Panc1 (cell line): ENCODE results near the gene RGS5.

ENCODE experiments used
- CTCF ChIP-seq: fragments of 450-650 bp; IDR thresholded peaks from 2 replicates; pipeline ENCODE4 v1.5.1; 2017; ENCODE audit warnings: mild to moderate bottlenecking
- POLR2AphosphoS5 ChIP-seq: IDR thresholded peaks from 2 replicates; pipeline ENCODE4 v1.6.1; 2012; ENCODE audit warnings: mild to moderate bottlenecking, low read depth, low read length, moderate library complexity
- SIN3A ChIP-seq: IDR thresholded peaks from 2 replicates; pipeline ENCODE4 v1.6.1; 2012; ENCODE audit warnings: low read depth, mild to moderate bottlenecking, low read length, moderate library complexity, borderline replicate concordance; ENCODE audit not compliant: insufficient read depth
- TCF7L2 ChIP-seq: IDR thresholded peaks from 2 replicates; pipeline ENCODE4 v1.6.1; 2011; ENCODE audit warnings: mild to moderate bottlenecking, low read depth, low read length, inconsistent platforms

- TF ChIP-seq CTCF (no peak), POLR2AphosphoS5 (no peak), SIN3A (no peak), TCF7L2 (no peak)
Measured at GRCh38 chr1:163211667-163212066, 9.0 kb upstream of the RGS5 start.
